Measurements from ENCODE around the gene RBM39.
"Not testable (repeated sequence)": the region's sequence is repeated elsewhere in the genome, so short reads cannot be mapped to it uniquely, and the experiment has no call there.

RBM39 gene

GRCh38 chr20:35757098-35757705 is 15.1 kb upstream of the RBM39 start:
- no peak for FAIRE-seq
- DNase-seq (ENCODE audit: insufficient read length, low spot score), result no peak

GRCh38 chr20:35756404-35756803 is 14.3 kb upstream of the RBM39 start:
- no peak for DNase-seq (ENCODE audit: insufficient read length, low spot score)
- FAIRE-seq, result no peak

- DNase-seq (ENCODE audit: insufficient read length, low spot score) (no peak), FAIRE-seq (no peak)
Measured at GRCh38 chr20:35750611-35751010, 8.6 kb upstream of the RBM39 start.

GRCh38 chr20:35744492-35744841 is 2.4 kb upstream of the RBM39 start:
- not testable (repeated sequence) for FAIRE-seq; DNase-seq (ENCODE audit: insufficient read length, low spot score)

GRCh38 chr20:35743693-35744491 is 1.8 kb upstream of the RBM39 start:
- no peak for FAIRE-seq
- no peak for DNase-seq (ENCODE audit: insufficient read length, low spot score)

- no peak for FAIRE-seq
- no peak for DNase-seq (ENCODE audit: insufficient read length, low spot score)
Measured at GRCh38 chr20:35742741-35743523, 872 bp upstream of the RBM39 start.

- FAIRE-seq (no peak), DNase-seq (ENCODE audit: insufficient read length, low spot score) (no peak)
Measured at GRCh38 chr20:35739294-35740163, 2.5 kb downstream of the RBM39 start.

- FAIRE-seq, result no peak
- DNase-seq (ENCODE audit: insufficient read length, low spot score), result no peak
Measured at GRCh38 chr20:35738410-35739179, 3.5 kb downstream of the RBM39 start.

- FAIRE-seq, result no peak
- DNase-seq (ENCODE audit: insufficient read length, low spot score), result no peak
Measured at GRCh38 chr20:35737865-35738333, 4.2 kb downstream of the RBM39 start.

- DNase-seq (ENCODE audit: insufficient read length, low spot score) (no peak), FAIRE-seq (no peak)
Measured at GRCh38 chr20:35735826-35736470, 6.1 kb downstream of the RBM39 start.

- FAIRE-seq (no peak), DNase-seq (ENCODE audit: insufficient read length, low spot score) (no peak)
Measured at GRCh38 chr20:35734777-35735649, 7.0 kb downstream of the RBM39 start.

- FAIRE-seq, result no peak
- no peak for DNase-seq (ENCODE audit: insufficient read length, low spot score)
Measured at GRCh38 chr20:35734374-35734773, 7.7 kb downstream of the RBM39 start.

GRCh38 chr20:35732644-35732982 is 9.4 kb downstream of the RBM39 start:
- DNase-seq (ENCODE audit: insufficient read length, low spot score), result no peak
- FAIRE-seq, result no peak

- FAIRE-seq, result no peak
Measured at GRCh38 chr20:35731862-35732643, 10.0 kb downstream of the RBM39 start.

GRCh38 chr20:35731469-35731788 is 10.6 kb downstream of the RBM39 start:
- DNase-seq (ENCODE audit: insufficient read length, low spot score), result no peak

More at GRCh38 chr20:35731862-35732643, 10.0 kb downstream of the RBM39 start:
- no peak for DNase-seq (ENCODE audit: insufficient read length, low spot score)

GRCh38 chr20:35730583-35731468 is 11.2 kb downstream of the RBM39 start:
- DNase-seq (ENCODE audit: insufficient read length, low spot score) (no peak), FAIRE-seq (no peak)

More at GRCh38 chr20:35731469-35731788, 10.6 kb downstream of the RBM39 start:
- no peak for FAIRE-seq
